Peyer's patch (tissue), 4 donors: Measurements from ENCODE around the gene FRMD1. TPM values are rescaled to one million over a fixed set of nuclear protein-coding genes. Genes with fewer than 3 reads are reported as not detected.

ENCODE experiments used
- DNase-seq, 3 donors: peaks; one replicate each; pipeline ENCODE4 v3.0.0-alpha.2; 2017 to 2019
- H3K27ac ChIP-seq, 4 donors: fragments of 200-600 bp; sonication (generic); one replicate each; pipeline ENCODE4 v1.5.1; 2016 to 2019
- H3K27me3 ChIP-seq, 2 donors: fragments of 200-600 bp; sonication (generic); one replicate each; pipeline ENCODE4 v1.5.1; 2019
- H3K36me3 ChIP-seq, 3 donors: fragments of 200-600 bp; sonication (generic); one replicate each; pipeline ENCODE4 v1.5.1; 2016 to 2019
- H3K4me1 ChIP-seq, 4 donors: fragments of 200-600 bp; sonication (generic); one replicate each; pipeline ENCODE4 v1.5.1; 2016 to 2019
- H3K4me3 ChIP-seq, 4 donors: fragments of 200-600 bp; sonication (generic); 1 replicate in 3 of 4; 2 replicates in 1 of 4; pipeline ENCODE4 v1.5.1; 2016 to 2019; ENCODE audit warnings: mild to moderate bottlenecking in 1 of 4
- H3K9me3 ChIP-seq, 4 donors: fragments of 200-600 bp; sonication (generic); one replicate each; pipeline ENCODE4 v1.5.1; 2016 to 2019; ENCODE audit warnings: mild to moderate bottlenecking in 1 of 4
- CTCF ChIP-seq, 6 experiments: fragments of 450-650 bp in 4 of 6; fragments of 200-600 bp in 2 of 6; sonication (generic) in 1 of 6; IDR thresholded peaks; one replicate each; pipeline ENCODE4 v1.5.1; 2017 to 2019; ENCODE audit warnings: antibody characterized with exemption in 6 of 6, mild to moderate bottlenecking in 3 of 6, moderate library complexity in 1 of 6
- POLR2A ChIP-seq, 2 donors: fragments of 450-650 bp; IDR thresholded peaks; one replicate each; pipeline ENCODE4 v1.5.1; 2017; ENCODE audit warnings: antibody characterized with exemption in 2 of 2, mild to moderate bottlenecking in 2 of 2, moderate library complexity in 2 of 2
- total RNA-seq, 4 donors: library from RNA; depleted of rRNA; stranded (reverse); fragments of >200 nt; gene quantifications; one replicate each; pipeline ENCODE4 v1.1.0, GENCODE V29; 2016

Gene FRMD1
- total RNA-seq, 4 donors from 2014 or later, result 1.7 to 28.7 (median 15.7) TPM

GRCh38 chr6:168090064-168090690 lies 11.2 kb upstream of the FRMD1 start:
- Histone ChIP-seq H3K27ac (no peak overlapping the region), H3K9me3 (no peaks in the 10 kb centered on the region), H3K4me3 (no peak overlapping the region), H3K4me1 (peaks cover 0 to 17% (median 2%) of the 10 kb centered on the region in 4 donors), H3K27me3 (no peaks in the 10 kb centered on the region), H3K36me3 (no peaks in the 10 kb centered on the region)
- no peak for DNase-seq
- no peak for TF ChIP-seq CTCF (IDR thresholded peaks at IDR 0.05)
- no peak for TF ChIP-seq POLR2A (IDR thresholded peaks at IDR 0.05)

GRCh38 chr6:168089186-168090063 lies 10.4 kb upstream of the FRMD1 start:
- Histone ChIP-seq H3K27ac (peak overlapping the region in 1 of 4 donors; percentile 87), H3K36me3 (no peaks in the 10 kb centered on the region), H3K4me3 (no peak overlapping the region), H3K4me1 (peaks cover 0 to 17% (median 2%) of the 10 kb centered on the region in 4 donors), H3K9me3 (no peaks in the 10 kb centered on the region), H3K27me3 (no peaks in the 10 kb centered on the region)
- TF ChIP-seq CTCF (IDR thresholded peaks at IDR 0.05) (no peak), POLR2A (IDR thresholded peaks at IDR 0.05) (no peak)
- no peak for DNase-seq

- H3K27ac ChIP-seq, result peak overlapping the region in 3 of 4 donors; percentile 36 to 87 (median 65)
- no peaks in the 10 kb centered on the region for H3K9me3 ChIP-seq
- no peak overlapping the region for H3K4me3 ChIP-seq
- H3K36me3 ChIP-seq, result no peaks in the 10 kb centered on the region
- peaks cover 0 to 17% (median 2%) of the 10 kb centered on the region in 4 donors for H3K4me1 ChIP-seq
- no peaks in the 10 kb centered on the region for H3K27me3 ChIP-seq
- no peak for TF ChIP-seq POLR2A (IDR thresholded peaks at IDR 0.05)
- no peak for TF ChIP-seq CTCF (IDR thresholded peaks at IDR 0.05)
- DNase-seq, result peak in 2 of 3 donors; percentile 81 to 85
These were observed 9.4 kb upstream of the FRMD1 start for GRCh38 chr6:168088161-168089053.

GRCh38 chr6:168087436-168088160 lies 8.6 kb upstream of the FRMD1 start:
- H3K36me3 ChIP-seq, result no peaks in the 10 kb centered on the region
- no peaks in the 10 kb centered on the region for H3K27me3 ChIP-seq
- TF ChIP-seq CTCF (IDR thresholded peaks at IDR 0.05) (no peak), POLR2A (IDR thresholded peaks at IDR 0.05) (no peak)
- peak overlapping the region in 3 of 4 donors; percentile 36 to 87 (median 65) for H3K27ac ChIP-seq
- no peak overlapping the region for H3K4me3 ChIP-seq
- H3K4me1 ChIP-seq, result peaks cover 0 to 17% (median 2%) of the 10 kb centered on the region in 4 donors
- no peaks in the 10 kb centered on the region for H3K9me3 ChIP-seq
- DNase-seq, result peak in 1 of 3 donors; percentile 67

- Histone ChIP-seq H3K27me3 (no peaks in the 10 kb centered on the region), H3K27ac (no peak overlapping the region), H3K36me3 (no peaks in the 10 kb centered on the region), H3K4me1 (peaks cover 0 to 17% (median 2%) of the 10 kb centered on the region in 4 donors), H3K9me3 (no peaks in the 10 kb centered on the region), H3K4me3 (no peak overlapping the region)
- no peak for DNase-seq
- TF ChIP-seq POLR2A (IDR thresholded peaks at IDR 0.05) (no peak), CTCF (IDR thresholded peaks at IDR 0.05) (no peak)
These were observed 7.6 kb upstream of the FRMD1 start for GRCh38 chr6:168086616-168087015.
